ENCODE measurements around the gene TJAP1.

DNA sequence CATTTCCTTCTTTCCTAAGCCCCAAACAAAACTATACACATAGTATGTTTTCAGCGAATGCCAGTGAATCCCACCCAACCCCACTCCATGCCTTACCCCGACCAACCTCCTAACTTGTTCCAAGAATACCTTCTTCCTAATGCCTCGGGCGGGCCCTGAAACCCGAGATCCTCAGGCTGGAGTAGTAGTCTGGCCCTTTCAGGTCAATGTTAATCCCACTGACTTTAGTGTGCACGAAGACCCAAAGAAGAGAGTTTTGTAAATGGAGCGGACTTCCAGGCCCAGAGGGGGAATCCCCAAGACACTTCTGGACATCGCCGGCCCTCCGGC is 39.0 kb downstream of the TJAP1 start:
- no peak for TF ChIP-seq CTCF (conservative IDR thresholded peaks at IDR 0.05 in 1 of 2, IDR thresholded peaks at IDR 0.05 in 1 of 2; ENCODE audit: low read depth in 1 of 2, low read length in 2 of 2)
- TF ChIP-seq EZH2 (IDR thresholded peaks at IDR 0.05; ENCODE audit: low read length, missing control alignments) = no peak

Measured in fibroblast of lung (primary cell).